ENCODE results near the gene KIF1A.

KIF1A gene

DNA sequence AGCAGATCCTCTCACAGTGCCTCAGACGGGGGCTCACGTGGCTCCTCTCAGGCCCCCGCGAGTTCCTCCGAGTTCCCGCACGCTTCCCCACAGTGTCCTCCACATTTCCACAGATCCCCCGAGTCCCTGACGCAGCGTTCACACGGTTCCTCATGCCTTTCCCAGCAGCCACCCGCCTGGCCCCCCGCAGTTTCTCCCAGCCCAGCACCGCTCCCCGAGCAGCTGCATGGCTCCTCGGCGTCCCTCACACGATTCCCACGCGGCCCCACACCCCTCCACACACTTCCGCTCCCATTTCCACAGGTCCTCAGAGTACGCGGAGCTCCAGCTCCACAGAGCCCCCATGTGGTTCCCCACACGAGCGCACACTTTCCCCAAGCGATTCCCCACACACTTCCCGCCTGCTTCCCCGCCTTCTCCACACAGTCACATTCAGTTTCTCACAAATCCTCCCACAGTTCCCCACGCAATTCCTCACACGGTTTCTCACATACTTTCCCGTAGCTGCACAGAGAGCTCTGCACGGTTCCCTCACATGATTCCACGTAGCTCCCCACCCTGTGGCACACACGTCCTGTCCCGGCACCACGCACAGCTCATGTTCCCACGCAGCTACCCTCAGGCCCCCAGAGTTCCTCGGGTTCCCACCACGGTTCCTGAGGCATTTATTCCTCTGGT, 39.9 kb downstream of the KIF1A start:
- TF ChIP-seq TAF1 (IDR thresholded peaks at IDR 0.05; ENCODE audit: low read depth) (no peak), CREB1 (IDR thresholded peaks at IDR 0.05; ENCODE audit: low read depth) (no peak), RAD21 (IDR thresholded peaks at IDR 0.05; ENCODE audit: low read depth) (no peak), FOXM1 (IDR thresholded peaks at IDR 0.05; ENCODE audit: borderline replicate concordance, low read depth) (no peak), USF1 (IDR thresholded peaks at IDR 0.05) (no peak), YY1 (IDR thresholded peaks at IDR 0.05; ENCODE audit: low read depth) (no peak), ZBTB7A (IDR thresholded peaks at IDR 0.05; ENCODE audit: low read depth) (no peak)

GRCh38 chr2:240778426-240778825, 41.6 kb downstream of the KIF1A start:
- TF ChIP-seq FOXM1 (IDR thresholded peaks at IDR 0.05; ENCODE audit: borderline replicate concordance, low read depth): no peak
- no peak for TF ChIP-seq MAX (IDR thresholded peaks at IDR 0.05)
- TF ChIP-seq CREB1 (IDR thresholded peaks at IDR 0.05; ENCODE audit: low read depth): no peak
- TF ChIP-seq TCF12 (IDR thresholded peaks at IDR 0.05; ENCODE audit: low read depth): no peak
- no peak for TF ChIP-seq EGR1 (IDR thresholded peaks at IDR 0.05)
- TF ChIP-seq TEAD4 (IDR thresholded peaks at IDR 0.05): no peak

DNA sequence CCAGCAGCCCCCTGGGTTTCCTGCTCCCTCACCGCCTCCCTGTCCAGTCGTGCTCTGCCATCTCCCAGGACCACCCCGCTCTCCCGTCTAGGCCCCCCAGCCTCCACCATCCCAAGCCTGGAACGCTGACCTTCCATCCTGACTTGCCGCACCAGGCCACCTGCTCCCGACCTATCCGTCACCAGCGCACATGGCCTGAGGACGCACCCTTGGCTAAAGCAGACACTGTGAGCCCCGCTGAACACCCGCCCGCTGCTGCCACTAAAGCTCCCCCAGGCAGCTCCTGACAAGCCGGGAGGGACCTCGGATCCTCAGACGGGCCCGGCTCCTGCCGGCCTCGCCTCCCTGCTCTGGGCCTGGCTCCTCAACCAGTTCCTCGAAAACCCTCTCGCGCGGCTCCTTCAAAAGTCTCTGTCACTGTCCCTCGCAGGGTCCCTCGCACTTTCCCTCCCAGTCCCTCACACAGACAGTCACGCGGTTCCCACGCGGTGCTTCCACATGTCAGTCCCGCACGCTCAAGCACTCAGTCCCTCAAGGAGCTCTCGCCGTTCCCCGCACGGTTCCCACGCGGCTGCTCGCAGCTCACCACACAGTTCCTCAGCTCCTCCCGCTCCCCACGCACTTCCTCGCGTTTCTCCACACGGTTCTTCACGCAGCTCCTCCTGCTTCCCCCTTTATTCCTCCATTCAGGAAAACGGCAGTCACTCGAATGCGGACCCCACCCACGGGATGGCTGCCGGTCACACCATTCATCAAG, 42.4 kb downstream of the KIF1A start:
- TF ChIP-seq REST (IDR thresholded peaks at IDR 0.05; ENCODE audit: low read depth) (no peak), USF1 (IDR thresholded peaks at IDR 0.05) (no peak), TEAD4 (IDR thresholded peaks at IDR 0.05) (no peak), TCF12 (IDR thresholded peaks at IDR 0.05; ENCODE audit: low read depth) (no peak), RAD21 (IDR thresholded peaks at IDR 0.05; ENCODE audit: low read depth) (no peak), MAX (IDR thresholded peaks at IDR 0.05) (no peak), CREB1 (IDR thresholded peaks at IDR 0.05; ENCODE audit: low read depth) (no peak), FOXM1 (IDR thresholded peaks at IDR 0.05; ENCODE audit: borderline replicate concordance, low read depth) (no peak), ZBTB7A (IDR thresholded peaks at IDR 0.05; ENCODE audit: low read depth) (no peak), YY1 (IDR thresholded peaks at IDR 0.05; ENCODE audit: low read depth) (no peak), EGR1 (IDR thresholded peaks at IDR 0.05) (no peak), EP300 (IDR thresholded peaks at IDR 0.05; ENCODE audit: borderline replicate concordance) (no peak), NFIC (IDR thresholded peaks at IDR 0.05) (no peak)

- no peak for TF ChIP-seq TCF12 (IDR thresholded peaks at IDR 0.05; ENCODE audit: low read depth)
- TF ChIP-seq CREB1 (IDR thresholded peaks at IDR 0.05; ENCODE audit: low read depth): no peak
- TF ChIP-seq USF1 (IDR thresholded peaks at IDR 0.05): no peak
- TF ChIP-seq EGR1 (IDR thresholded peaks at IDR 0.05): no peak
- TF ChIP-seq RAD21 (IDR thresholded peaks at IDR 0.05; ENCODE audit: low read depth): no peak
- TF ChIP-seq NFIC (IDR thresholded peaks at IDR 0.05): no peak
Observed at GRCh38 chr2:240775905-240776304, 44.1 kb downstream of the KIF1A start.

DNA sequence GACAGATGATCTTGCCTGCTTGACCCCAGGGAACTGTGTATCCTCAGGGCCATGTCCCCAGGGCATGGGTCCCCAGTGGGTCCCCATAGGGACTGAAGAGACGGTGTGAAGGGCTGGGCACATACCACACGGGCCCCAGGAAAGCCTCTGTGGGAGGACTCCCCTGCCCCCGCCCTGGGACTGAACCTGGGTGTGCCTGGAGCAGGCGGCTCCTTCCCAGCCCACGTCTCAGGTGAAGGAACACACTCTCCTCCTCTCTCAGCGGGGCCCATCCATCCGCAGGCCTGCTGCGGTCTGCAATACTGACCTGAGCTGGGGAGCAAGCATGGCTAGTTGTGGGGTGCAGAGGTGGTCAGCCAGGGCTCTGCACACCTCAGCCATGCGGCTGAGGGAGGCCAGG, 45.2 kb downstream of the KIF1A start:
- no peak for TF ChIP-seq NFIC (IDR thresholded peaks at IDR 0.05)

DNA sequence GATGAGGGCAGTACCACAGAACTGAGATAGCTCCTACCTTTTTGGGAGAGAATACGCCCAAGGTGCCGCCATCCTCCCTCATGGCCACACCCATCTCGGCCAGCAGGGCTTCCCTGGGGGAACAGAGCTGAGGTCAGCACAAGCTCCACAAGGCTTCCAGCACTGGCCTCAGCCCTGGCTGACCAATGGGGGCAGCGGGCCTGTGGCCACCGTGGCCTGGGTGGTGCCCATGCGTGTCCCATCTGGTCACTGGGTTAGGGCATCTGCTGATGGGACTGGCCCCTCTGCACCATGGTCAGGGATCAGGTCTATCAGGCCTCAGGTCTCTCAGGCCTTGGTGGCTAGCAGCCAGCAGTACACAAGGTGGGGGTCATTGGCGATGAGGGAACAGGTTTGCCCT, 50.9 kb downstream of the KIF1A start:
- TF ChIP-seq FOXM1 (IDR thresholded peaks at IDR 0.05; ENCODE audit: borderline replicate concordance, low read depth) (no peak), TAF1 (IDR thresholded peaks at IDR 0.05; ENCODE audit: low read depth) (no peak), TCF12 (IDR thresholded peaks at IDR 0.05; ENCODE audit: low read depth) (no peak), EGR1 (IDR thresholded peaks at IDR 0.05) (no peak), YY1 (IDR thresholded peaks at IDR 0.05; ENCODE audit: low read depth) (no peak), NFIC (IDR thresholded peaks at IDR 0.05) (no peak), CEBPB (IDR thresholded peaks at IDR 0.05) (no peak), MAX (IDR thresholded peaks at IDR 0.05) (no peak), EP300 (IDR thresholded peaks at IDR 0.05; ENCODE audit: borderline replicate concordance) (no peak), USF1 (IDR thresholded peaks at IDR 0.05) (no peak), TEAD4 (IDR thresholded peaks at IDR 0.05) (no peak), RAD21 (IDR thresholded peaks at IDR 0.05; ENCODE audit: low read depth) (no peak), REST (IDR thresholded peaks at IDR 0.05; ENCODE audit: low read depth) (no peak), ZBTB7A (IDR thresholded peaks at IDR 0.05; ENCODE audit: low read depth) (no peak), CREB1 (IDR thresholded peaks at IDR 0.05; ENCODE audit: low read depth) (no peak)

All from Ishikawa (cell line).